LNCAP (cell line): ENCODE measurements around the gene DPYD.

Experiments
- CTCF ChIP-seq: fragments of 450-650 bp; IDR thresholded peaks from 2 replicates; pipeline ENCODE4 v1.5.1; 2017; ENCODE audit warnings: mild to moderate bottlenecking

Gene DPYD

GRCh38 chr1:97265630-97266029 lies 655.2 kb downstream of the DPYD start:
- TF ChIP-seq CTCF: no peak

- TF ChIP-seq CTCF: no peak
Measured at GRCh38 chr1:97262842-97263241, 658.0 kb downstream of the DPYD start.

- TF ChIP-seq CTCF: no peak
Measured at GRCh38 chr1:97258597-97258996, 662.2 kb downstream of the DPYD start.

GRCh38 chr1:97254731-97255463 lies 665.9 kb downstream of the DPYD start:
- TF ChIP-seq CTCF: no peak

- no peak for TF ChIP-seq CTCF
Measured at GRCh38 chr1:97252925-97253324, 667.9 kb downstream of the DPYD start.

GRCh38 chr1:97252076-97252475 lies 668.8 kb downstream of the DPYD start:
- TF ChIP-seq CTCF: no peak

- TF ChIP-seq CTCF: no peak
Measured at GRCh38 chr1:97247196-97247595, 673.6 kb downstream of the DPYD start.

GRCh38 chr1:97245682-97246081 lies 675.2 kb downstream of the DPYD start:
- TF ChIP-seq CTCF: no peak
